Measurements from ENCODE around the gene DDX5. TPM values are rescaled to one million over a fixed set of nuclear protein-coding genes. Genes with fewer than 3 reads are reported as not detected.

DDX5 gene
- total and polyA plus RNA-seq, 2 donors (not counting 1 experiment from before 2014, with no cell fraction given) = 1,560 to 2,167 TPM

GRCh38 chr17:64494121-64494520, 12.0 kb downstream of the DDX5 start:
- peak overlapping the region; percentile 77 for H3K4me3 Mint-ChIP-seq
- peak overlapping the region; percentile 80 for H3K4me2 ChIP-seq (replicated peaks; ENCODE audit: low read depth, low read length, poor library complexity, severe bottlenecking)
- H2AFZ ChIP-seq (ENCODE audit: insufficient read depth, low read depth, low read length, poor library complexity, severe bottlenecking) = no peak overlapping the region
- peaks cover 47% of the 10 kb centered on the region for H3K4me1 Mint-ChIP-seq
- no peaks in the 10 kb centered on the region for H3K9me3 ChIP-seq (ENCODE audit: control extremely low read depth in 1 of 3, control insufficient read depth in 2 of 3, insufficient read depth in 1 of 3, low read length in 2 of 3)
- no peaks in the 10 kb centered on the region for H3K27me3 Mint-ChIP-seq
- DNase-seq (no peak), ATAC-seq (ENCODE audit: low read depth) (no peak)
- peaks cover 12% of the 10 kb centered on the region for H4K20me1 ChIP-seq (ENCODE audit: control insufficient read depth, insufficient read depth, low read length, poor library complexity, severe bottlenecking)
- no CpG with 5 or more reads among the region's 2 CpGs for WGBS (ENCODE audit: insufficient coverage)
- no peak overlapping the region for H3K27ac Mint-ChIP-seq
- no peaks in the 10 kb centered on the region for H3K9me3 Mint-ChIP-seq (ENCODE audit: insufficient read depth)
- no peak for TF ChIP-seq EZH2 (IDR thresholded peaks at IDR 0.05; ENCODE audit: borderline replicate concordance, insufficient read depth, low read depth, low read length, poor library complexity, severe bottlenecking)
- H3K4me1 ChIP-seq (ENCODE audit: control insufficient read depth in 2 of 2, insufficient read depth in 2 of 2, low read length in 2 of 2) = peaks cover 29% of the 10 kb centered on the region in 2 donors
- CTCF ChIA-PET = interaction anchor here (6.9 kb wide), 1 partner anchor 74 kb away, joined by 112 read pairs; no protein-coding TSS in a partner anchor
- H3K79me2 ChIP-seq (ENCODE audit: control insufficient read depth, insufficient read depth, low read length) = peaks cover 36% of the 10 kb centered on the region
- H3K27ac ChIP-seq (ENCODE audit: low read length in 2 of 2) = peak overlapping the region in 1 of 2 donors; percentile 3
- intact Hi-C loops (cut with micrococcal nuclease) = no loop called here
- H3K36me3 ChIP-seq (replicated peaks in 1 of 2; ENCODE audit: control extremely low read depth in 1 of 2, control insufficient read depth in 1 of 2, extremely low read depth in 1 of 2, insufficient read depth in 2 of 2, low read length in 1 of 2) = peaks cover 2 to 36% of the 10 kb centered on the region in 2 experiments
- no peaks in the 10 kb centered on the region for H3K27me3 ChIP-seq (replicated peaks in 1 of 4; ENCODE audit: control extremely low read depth in 1 of 4, control insufficient read depth in 3 of 4, insufficient read depth in 4 of 4, low read length in 3 of 4)
- H3K4me3 ChIP-seq (ENCODE audit: control extremely low read depth in 1 of 5, extremely low read depth in 1 of 5, insufficient read depth in 1 of 5, low read depth in 2 of 5, low read length in 4 of 5) = no peak overlapping the region
- POLR2A ChIA-PET = interaction anchor here (4.6 kb wide), 1 partner anchor 12 kb away, joined by 97 read pairs; the partner anchor contains the start of genes CEP95 and DDX5
- no peak overlapping the region for H3K9ac ChIP-seq (ENCODE audit: low read length)

- H3K27me3 Mint-ChIP-seq = no peaks in the 10 kb centered on the region
- H4K20me1 ChIP-seq (ENCODE audit: control insufficient read depth, insufficient read depth, low read length, poor library complexity, severe bottlenecking) = no peaks in the 10 kb centered on the region
- H3K4me3 Mint-ChIP-seq = no peak overlapping the region
- ATAC-seq (ENCODE audit: low read depth) (no peak), DNase-seq (peak; percentile 59)
- H3K9ac ChIP-seq (ENCODE audit: low read length) = no peak overlapping the region
- peaks cover 36% of the 10 kb centered on the region for H3K79me2 ChIP-seq (ENCODE audit: control insufficient read depth, insufficient read depth, low read length)
- peaks cover 2 to 46% of the 10 kb centered on the region in 2 experiments for H3K36me3 ChIP-seq (replicated peaks in 1 of 2; ENCODE audit: control extremely low read depth in 1 of 2, control insufficient read depth in 1 of 2, extremely low read depth in 1 of 2, insufficient read depth in 2 of 2, low read length in 1 of 2)
- H3K27ac Mint-ChIP-seq = peak overlapping the region; percentile 10
- no peaks in the 10 kb centered on the region for H3K9me3 ChIP-seq (ENCODE audit: control extremely low read depth in 1 of 3, control insufficient read depth in 2 of 3, insufficient read depth in 1 of 3, low read length in 2 of 3)
- H3K4me3 ChIP-seq (ENCODE audit: control extremely low read depth in 1 of 5, extremely low read depth in 1 of 5, insufficient read depth in 1 of 5, low read depth in 2 of 5, low read length in 4 of 5) = no peak overlapping the region
- H3K4me2 ChIP-seq (replicated peaks; ENCODE audit: low read depth, low read length, poor library complexity, severe bottlenecking) = no peak overlapping the region
- intact Hi-C loops (cut with micrococcal nuclease) = loop anchor here (1.0 kb wide), 1 partner anchor 15 kb away; no protein-coding TSS in a partner anchor
- H3K9me3 Mint-ChIP-seq (ENCODE audit: insufficient read depth) = no peaks in the 10 kb centered on the region
- H3K4me1 Mint-ChIP-seq = peaks cover 35% of the 10 kb centered on the region
- peaks cover 25 to 27% of the 10 kb centered on the region in 2 donors for H3K4me1 ChIP-seq (ENCODE audit: control insufficient read depth in 2 of 2, insufficient read depth in 2 of 2, low read length in 2 of 2)
- TF ChIP-seq CTCF (IDR thresholded peaks at IDR 0.05) (peak; percentile 75), EZH2 (IDR thresholded peaks at IDR 0.05; ENCODE audit: borderline replicate concordance, insufficient read depth, low read depth, low read length, poor library complexity, severe bottlenecking) (no peak)
- 78% methylated on average over 1 of the region's 6 CpGs for WGBS (ENCODE audit: insufficient coverage)
- ChIA-PET POLR2A (interaction anchor here (0.9 to 2.0 kb wide), 2 partner anchors 13 to 14 kb away, joined by 5 to 9 read pairs; partner anchors contain the start of genes CEP95 and DDX5), CTCF (interaction anchor here (0.7 to 5.9 kb wide), 9 partner anchors 9 to 186 kb away, joined by 3 to 199 read pairs (median 5); partner anchors contain the start of genes CEP95 and DDX5)
- H3K27ac ChIP-seq (ENCODE audit: low read length in 2 of 2) = peak overlapping the region in 1 of 2 donors; percentile 29
- no peak overlapping the region for H2AFZ ChIP-seq (ENCODE audit: insufficient read depth, low read depth, low read length, poor library complexity, severe bottlenecking)
- H3K27me3 ChIP-seq (replicated peaks in 1 of 4; ENCODE audit: control extremely low read depth in 1 of 4, control insufficient read depth in 3 of 4, insufficient read depth in 4 of 4, low read length in 3 of 4) = no peaks in the 10 kb centered on the region
Observed at GRCh38 chr17:64492481-64493109, 13.5 kb downstream of the DDX5 start.
